RWPE2 (cell line): ENCODE data around the gene SSBP3.

Experiments
- ATAC-seq: fragments of 200-7000 bp; cut with Tn5 transposase; 3 replicates; pipeline ENCODE4 v1.9.1; 2021; ENCODE audit warnings: low read depth
- DNase-seq: peaks from one replicate; pipeline ENCODE4 v3.0.0-alpha.2; 2020; ENCODE audit warnings: low spot score
- H3K27ac ChIP-seq: fragments of 450-650 bp; 2 replicates; pipeline ENCODE4 v1.5.1; 2017; ENCODE audit warnings: mild to moderate bottlenecking; ENCODE audit not compliant: poor library complexity, severe bottlenecking
- H3K27me3 ChIP-seq: fragments of 250-450 bp; sonication (Bioruptor Pico); 2 replicates; pipeline ENCODE4 v1.5.1; 2021; ENCODE audit warnings: mild to moderate bottlenecking, moderate library complexity; ENCODE audit not compliant: insufficient read depth, poor library complexity, severe bottlenecking
- H3K36me3 ChIP-seq: fragments of 250-450 bp; sonication (Bioruptor Pico); 2 replicates; pipeline ENCODE4 v1.5.1; 2020; ENCODE audit warnings: low read depth, mild to moderate bottlenecking, moderate library complexity
- H3K4me1 ChIP-seq: fragments of 250-450 bp; sonication (Bioruptor Pico); 2 replicates; pipeline ENCODE4 v1.5.1; 2021; ENCODE audit warnings: mild to moderate bottlenecking, moderate library complexity; ENCODE audit not compliant: insufficient read depth, poor library complexity, severe bottlenecking
- H3K4me3 ChIP-seq: fragments of 250-450 bp; sonication (Bioruptor Pico); 2 replicates; pipeline ENCODE4 v1.5.1; 2021; ENCODE audit warnings: mild to moderate bottlenecking, moderate library complexity; ENCODE audit not compliant: severe bottlenecking
- H3K9me3 ChIP-seq: fragments of 250-450 bp; sonication (Bioruptor Pico); 2 replicates; pipeline ENCODE4 v1.5.1; 2021; ENCODE audit warnings: mild to moderate bottlenecking, moderate library complexity; ENCODE audit not compliant: severe bottlenecking
- TF ChIP-seq, protein P1 (sequence below): fragments of 450-650 bp; IDR thresholded peaks from one replicate; pipeline ENCODE4 v1.5.1; 2017; ENCODE audit warnings: mild to moderate bottlenecking, moderate library complexity; ENCODE audit not compliant: poor library complexity, severe bottlenecking

Gene SSBP3

DNA sequence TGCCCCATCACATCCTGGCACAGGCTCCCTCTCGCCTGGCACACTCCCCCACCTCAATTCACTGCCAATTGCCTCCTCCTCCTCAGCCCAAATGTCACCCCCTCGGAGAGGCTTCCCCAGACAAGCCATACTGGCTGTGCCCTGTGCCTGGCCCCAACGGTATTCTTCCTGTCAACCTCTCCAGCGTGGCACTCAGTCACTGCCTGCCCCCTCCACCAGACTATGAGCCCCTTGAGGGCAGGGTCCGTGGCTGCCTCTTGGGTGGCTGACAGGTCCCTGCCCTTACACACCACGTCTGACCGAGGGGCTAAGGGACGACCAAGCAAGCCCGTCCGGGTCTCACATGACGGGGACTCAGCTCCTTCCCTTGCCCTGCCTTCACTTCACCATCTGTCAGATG, 131.3 kb downstream of the SSBP3 start:
- no peak overlapping the region for H3K27ac ChIP-seq
- H3K4me1 ChIP-seq = peaks cover 7% of the 10 kb centered on the region
- H3K36me3 ChIP-seq = no peaks in the 10 kb centered on the region
- TF ChIP-seq, protein P1, sequence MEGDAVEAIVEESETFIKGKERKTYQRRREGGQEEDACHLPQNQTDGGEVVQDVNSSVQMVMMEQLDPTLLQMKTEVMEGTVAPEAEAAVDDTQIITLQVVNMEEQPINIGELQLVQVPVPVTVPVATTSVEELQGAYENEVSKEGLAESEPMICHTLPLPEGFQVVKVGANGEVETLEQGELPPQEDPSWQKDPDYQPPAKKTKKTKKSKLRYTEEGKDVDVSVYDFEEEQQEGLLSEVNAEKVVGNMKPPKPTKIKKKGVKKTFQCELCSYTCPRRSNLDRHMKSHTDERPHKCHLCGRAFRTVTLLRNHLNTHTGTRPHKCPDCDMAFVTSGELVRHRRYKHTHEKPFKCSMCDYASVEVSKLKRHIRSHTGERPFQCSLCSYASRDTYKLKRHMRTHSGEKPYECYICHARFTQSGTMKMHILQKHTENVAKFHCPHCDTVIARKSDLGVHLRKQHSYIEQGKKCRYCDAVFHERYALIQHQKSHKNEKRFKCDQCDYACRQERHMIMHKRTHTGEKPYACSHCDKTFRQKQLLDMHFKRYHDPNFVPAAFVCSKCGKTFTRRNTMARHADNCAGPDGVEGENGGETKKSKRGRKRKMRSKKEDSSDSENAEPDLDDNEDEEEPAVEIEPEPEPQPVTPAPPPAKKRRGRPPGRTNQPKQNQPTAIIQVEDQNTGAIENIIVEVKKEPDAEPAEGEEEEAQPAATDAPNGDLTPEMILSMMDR = no peak
- H3K4me3 ChIP-seq = no peak overlapping the region
- ATAC-seq = no peak
- no peak for DNase-seq
- H3K27me3 ChIP-seq = no peaks in the 10 kb centered on the region
- no peaks in the 10 kb centered on the region for H3K9me3 ChIP-seq

DNA sequence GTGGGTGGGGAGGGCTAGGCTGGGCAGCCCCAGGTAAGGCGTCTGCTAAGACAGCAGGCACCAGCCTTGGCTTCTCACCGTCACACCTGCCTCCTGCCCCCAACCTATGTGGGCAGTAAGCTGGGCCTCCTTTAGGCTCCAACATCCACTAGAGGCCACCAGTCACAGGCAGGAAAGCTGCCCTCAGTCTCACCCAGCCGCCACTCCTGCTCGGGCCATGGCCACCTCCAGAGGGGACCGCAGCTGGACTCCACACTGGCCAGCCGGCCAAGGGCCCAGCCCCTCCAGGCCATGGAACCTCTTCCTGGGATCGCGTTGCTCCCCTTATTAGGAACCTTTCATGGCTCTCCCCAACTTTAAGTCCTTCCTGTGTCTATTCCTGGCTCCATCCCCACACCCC, 131.7 kb downstream of the SSBP3 start:
- no peak overlapping the region for H3K4me3 ChIP-seq
- H3K27me3 ChIP-seq = no peaks in the 10 kb centered on the region
- TF ChIP-seq, protein P1 = no peak
- ATAC-seq = no peak; the same call in 2 of the 3 replicates
- H3K4me1 ChIP-seq = peaks cover 7% of the 10 kb centered on the region
- H3K9me3 ChIP-seq = no peaks in the 10 kb centered on the region
- no peak for DNase-seq
- H3K27ac ChIP-seq = no peak overlapping the region
- no peaks in the 10 kb centered on the region for H3K36me3 ChIP-seq

DNA sequence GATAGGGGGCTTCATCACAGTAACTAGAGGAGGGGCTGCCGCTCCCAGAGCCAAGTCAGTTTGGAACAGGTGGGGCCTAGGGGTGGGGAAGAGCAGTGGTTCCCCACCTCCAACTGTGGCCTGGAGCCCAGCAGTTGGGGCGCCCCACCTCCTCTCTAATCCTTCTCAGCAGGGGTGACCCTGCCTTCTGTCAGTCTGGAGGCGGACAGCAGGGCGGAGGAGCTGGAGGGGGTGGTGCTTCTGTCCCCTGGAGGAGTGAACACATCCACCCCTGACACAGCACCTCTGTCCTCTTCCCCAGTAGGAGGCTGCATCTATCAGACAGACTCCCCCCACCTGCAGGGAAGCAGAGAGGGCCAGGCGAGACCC, 132.4 kb downstream of the SSBP3 start:
- H3K4me3 ChIP-seq = no peak overlapping the region
- peaks cover 7% of the 10 kb centered on the region for H3K4me1 ChIP-seq
- no peaks in the 10 kb centered on the region for H3K36me3 ChIP-seq
- no peak for ATAC-seq
- no peak for DNase-seq
- no peaks in the 10 kb centered on the region for H3K9me3 ChIP-seq
- TF ChIP-seq, protein P1 = no peak
- no peak overlapping the region for H3K27ac ChIP-seq
- no peaks in the 10 kb centered on the region for H3K27me3 ChIP-seq

DNA sequence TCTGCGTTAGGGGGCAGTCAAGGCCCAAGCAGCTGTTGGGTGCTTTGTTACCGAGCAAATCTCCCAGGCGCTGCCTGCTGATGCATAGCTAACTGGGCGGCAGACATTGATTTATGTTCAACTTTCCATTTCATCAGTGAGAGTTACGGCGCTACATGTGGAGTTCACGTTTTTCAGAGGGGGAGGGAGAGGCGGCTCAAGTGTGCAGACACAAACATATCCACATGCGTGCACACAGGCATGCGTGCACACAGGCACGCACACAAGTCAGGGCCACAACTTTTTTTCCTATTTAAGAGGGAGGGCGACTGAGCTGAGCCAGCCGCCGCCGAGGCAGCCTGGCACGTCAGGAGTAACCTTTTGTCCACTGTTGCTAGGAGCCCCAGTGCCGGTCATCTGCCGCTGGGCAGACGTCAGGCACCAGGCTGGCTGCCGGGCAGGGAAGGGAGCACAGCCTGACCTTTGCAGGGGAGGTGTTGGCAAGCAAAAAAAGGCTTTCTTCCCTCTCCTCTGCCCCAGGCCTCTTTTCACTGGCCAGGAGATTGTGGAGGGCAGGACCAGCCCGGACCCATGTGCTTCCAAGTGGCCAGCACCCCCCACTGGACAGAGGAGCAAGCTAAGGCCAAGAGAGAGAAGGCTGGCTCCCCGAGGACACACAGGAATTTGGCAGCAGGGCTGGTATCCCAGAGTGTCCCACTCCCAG, 133.0 kb downstream of the SSBP3 start:
- no peak overlapping the region for H3K4me3 ChIP-seq
- no peak for DNase-seq
- no peak for ATAC-seq
- H3K36me3 ChIP-seq = no peaks in the 10 kb centered on the region
- TF ChIP-seq, protein P1 = no peak
- H3K27ac ChIP-seq = peak overlapping the region; percentile 33
- H3K27me3 ChIP-seq = no peaks in the 10 kb centered on the region
- H3K9me3 ChIP-seq = no peaks in the 10 kb centered on the region
- peaks cover 7% of the 10 kb centered on the region for H3K4me1 ChIP-seq

DNA sequence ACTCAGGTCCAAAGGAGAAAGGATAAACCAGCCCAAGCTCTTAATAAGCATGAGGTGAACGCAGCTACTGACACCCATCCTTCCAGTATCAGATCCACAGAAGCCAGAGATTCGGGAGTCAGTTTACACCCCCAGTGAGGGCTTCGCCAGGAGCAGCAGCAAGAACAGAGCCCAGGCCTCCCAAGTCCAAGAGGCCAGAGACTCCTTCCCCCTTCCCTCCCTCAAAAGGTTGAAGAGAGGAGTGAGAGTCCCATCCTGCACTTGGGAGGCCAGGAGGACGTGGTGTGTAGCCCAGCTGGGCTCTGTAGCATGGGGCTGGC, 133.5 kb downstream of the SSBP3 start:
- DNase-seq (no peak), ATAC-seq (no peak)
- Histone ChIP-seq H3K36me3 (no peaks in the 10 kb centered on the region), H3K27ac (peak overlapping the region; percentile 33), H3K4me1 (peaks cover 7% of the 10 kb centered on the region), H3K9me3 (no peaks in the 10 kb centered on the region), H3K4me3 (no peak overlapping the region), H3K27me3 (no peaks in the 10 kb centered on the region)
- TF ChIP-seq, protein P1 = no peak
